ENCODE results near the gene MPPED2.

The MPPED2 gene

DNA sequence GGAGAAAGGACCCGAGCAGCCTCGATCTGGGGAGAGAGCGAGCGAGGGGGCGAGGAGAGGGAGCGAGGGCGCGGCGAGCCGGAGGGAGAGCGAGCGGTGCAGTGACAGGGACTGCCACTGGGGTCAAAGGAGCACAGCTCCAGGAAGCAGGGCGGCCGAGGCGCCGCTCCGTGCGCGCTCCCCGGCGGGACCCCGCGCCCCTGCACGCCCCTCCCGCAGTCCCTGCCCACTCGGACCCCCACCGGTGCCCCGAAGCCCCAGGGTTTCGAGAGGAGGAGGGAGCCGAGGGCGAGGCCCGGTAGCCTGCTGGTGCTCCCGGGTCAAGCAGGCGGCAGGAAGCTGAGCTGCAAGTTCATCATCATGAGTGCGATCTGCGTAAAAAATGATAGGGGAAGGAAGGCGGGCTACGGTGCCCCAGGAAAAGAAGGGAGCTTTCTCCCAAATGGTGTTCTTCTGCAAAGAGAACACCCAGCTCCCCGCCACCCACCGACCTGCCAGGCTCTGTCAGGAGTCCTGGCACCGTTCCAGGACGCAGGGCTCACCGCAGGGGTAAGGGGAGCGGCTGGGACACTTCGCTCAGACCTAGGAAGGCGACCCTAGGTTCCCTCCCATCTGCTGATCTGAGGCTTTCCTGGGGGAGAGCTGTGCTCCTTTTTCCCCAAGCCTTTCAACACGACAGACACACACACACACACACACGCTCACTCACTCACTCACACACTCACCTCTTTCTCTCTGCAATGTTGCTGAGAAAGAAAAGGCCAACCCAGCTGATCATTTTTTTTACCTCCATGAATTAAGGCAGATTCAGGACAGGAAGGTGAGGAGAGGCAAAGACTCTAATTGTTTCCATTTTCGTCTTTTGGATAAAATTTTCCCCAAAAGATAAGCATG lies at the start of gene MPPED2:
Gene MPPED2 (minus strand): TSS at position 103 of the 894 bp plus-strand sequence. CDS start 5,980 bp downstream, outside the sequence.
- H3K27ac ChIP-seq: no peak within 1 kb of the TSS
- DNase-seq (ENCODE audit: low read depth, low spot score): no peak

DNA sequence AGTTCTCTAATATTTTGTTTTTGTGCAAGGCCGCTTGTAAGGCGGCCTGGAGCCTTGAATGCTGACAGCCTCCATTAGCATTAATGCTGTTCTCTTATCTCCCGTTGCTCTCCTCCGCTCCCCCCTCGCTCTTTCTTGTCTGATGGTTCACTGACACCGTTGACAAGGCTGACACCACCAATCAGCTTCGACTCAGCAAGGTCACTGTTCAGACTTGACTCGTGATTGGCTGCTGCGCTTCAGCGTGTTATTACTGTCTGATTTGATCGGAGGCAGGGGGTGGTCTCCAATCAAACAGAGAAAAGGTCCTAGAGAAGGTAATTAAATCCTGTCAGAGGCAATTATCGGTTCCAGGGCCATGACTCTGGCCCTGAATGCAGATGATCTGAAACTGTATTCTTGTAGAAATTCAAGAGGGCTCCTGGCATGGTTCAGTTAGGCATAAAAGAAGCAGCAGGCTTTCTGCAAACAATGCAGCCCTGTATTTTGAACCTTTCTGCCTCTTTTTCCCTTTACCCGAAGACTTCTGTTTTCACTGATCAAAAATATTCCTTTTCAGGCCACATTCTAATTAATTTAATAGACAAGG lies 49.3 kb upstream of the MPPED2 start:
- H3K27ac ChIP-seq: no peak overlapping the region
- no peak for DNase-seq (ENCODE audit: low read depth, low spot score)

DNA sequence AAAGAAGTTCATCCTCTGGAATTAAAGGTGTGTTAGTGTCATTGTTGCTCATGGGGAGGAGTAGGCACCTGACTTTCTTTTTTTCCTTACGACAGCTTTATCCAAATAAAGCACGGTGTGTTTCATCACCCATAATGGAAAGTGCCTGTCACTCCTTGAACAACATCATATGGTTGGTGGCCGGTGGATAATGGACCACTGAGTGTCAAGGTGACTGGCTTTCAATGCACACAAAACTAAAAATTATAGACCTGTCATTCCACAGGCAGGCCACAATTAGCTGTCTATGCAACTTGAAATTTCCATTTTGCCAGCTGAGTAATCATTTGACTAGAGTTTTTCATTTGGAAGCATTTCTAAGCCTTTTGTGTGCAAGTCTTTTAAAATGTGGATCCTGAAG lies 45.0 kb upstream of the MPPED2 start:
- DNase-seq (ENCODE audit: low read depth, low spot score): no peak
- H3K27ac ChIP-seq: no peak overlapping the region

DNA sequence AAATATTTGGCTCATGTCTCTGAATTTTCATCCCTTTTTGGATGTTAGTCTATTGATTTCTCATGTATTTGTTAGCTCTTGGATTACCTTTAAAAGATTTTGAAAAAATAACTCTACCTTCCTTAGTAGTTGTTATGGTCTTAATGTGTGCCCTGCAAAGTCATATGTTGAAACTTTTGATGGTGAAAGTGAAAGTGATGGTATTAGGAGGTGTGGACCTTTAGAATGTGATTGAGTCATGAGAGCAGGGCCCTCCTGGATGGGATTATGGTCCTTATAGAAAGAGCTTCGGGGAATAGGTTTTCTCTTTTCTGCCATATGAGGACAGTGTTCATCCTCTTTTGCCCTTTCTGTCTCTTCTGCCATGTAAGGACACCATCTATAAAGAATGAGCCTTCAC lies 33.6 kb upstream of the MPPED2 start:
- no peak for DNase-seq (ENCODE audit: low read depth, low spot score)
- no peak overlapping the region for H3K27ac ChIP-seq

DNA sequence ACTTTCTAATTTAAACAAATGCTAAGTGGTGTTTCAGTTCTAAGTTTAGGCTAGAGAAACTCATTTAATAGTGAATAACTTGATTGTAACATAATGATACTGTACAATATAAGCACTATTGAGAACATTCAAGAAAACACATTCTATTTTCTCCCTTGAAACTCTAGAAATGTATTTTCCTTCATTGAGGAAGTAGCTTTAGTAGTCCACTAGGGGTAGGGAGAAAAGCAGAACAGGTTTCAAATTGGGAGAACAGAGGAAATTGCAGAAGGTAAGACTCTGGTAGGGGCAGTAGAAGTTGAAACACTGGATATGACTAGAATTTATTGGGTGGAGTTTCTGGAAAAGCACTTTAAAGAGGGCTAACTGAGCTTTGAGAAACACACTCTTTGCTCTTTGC lies 31.6 kb upstream of the MPPED2 start:
- no peak for DNase-seq (ENCODE audit: low read depth, low spot score)
- H3K27ac ChIP-seq: no peak overlapping the region

- DNase-seq (ENCODE audit: low read depth, low spot score): no peak
- H3K27ac ChIP-seq: no peak overlapping the region
Observed at GRCh38 chr11:30610628-30611027, 24.5 kb upstream of the MPPED2 start.

DNA sequence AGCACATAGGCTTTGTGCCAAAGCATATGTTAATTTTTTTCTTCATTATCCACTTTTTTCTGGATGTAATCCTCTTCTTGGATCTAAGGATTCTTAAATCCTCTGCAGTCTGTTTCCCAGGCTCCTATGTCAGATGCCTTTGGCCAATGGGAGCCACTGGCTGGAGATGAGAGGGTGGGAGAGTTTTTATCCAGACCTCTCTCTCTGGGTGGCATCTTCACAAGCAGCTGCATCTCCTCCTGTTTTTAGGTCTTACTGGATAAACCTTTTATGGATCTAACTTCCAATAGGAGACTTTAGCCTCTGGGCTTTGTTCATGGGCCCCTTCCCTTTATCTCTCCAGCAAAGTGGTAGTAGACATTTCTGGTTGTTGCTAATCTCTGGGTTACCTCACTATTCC lies 22.4 kb upstream of the MPPED2 start:
- no peak for DNase-seq (ENCODE audit: low read depth, low spot score)
- no peak overlapping the region for H3K27ac ChIP-seq

- DNase-seq (ENCODE audit: low read depth, low spot score): no peak
- H3K27ac ChIP-seq: no peak overlapping the region
Observed at GRCh38 chr11:30605036-30605605, 19.0 kb upstream of the MPPED2 start.

DNA sequence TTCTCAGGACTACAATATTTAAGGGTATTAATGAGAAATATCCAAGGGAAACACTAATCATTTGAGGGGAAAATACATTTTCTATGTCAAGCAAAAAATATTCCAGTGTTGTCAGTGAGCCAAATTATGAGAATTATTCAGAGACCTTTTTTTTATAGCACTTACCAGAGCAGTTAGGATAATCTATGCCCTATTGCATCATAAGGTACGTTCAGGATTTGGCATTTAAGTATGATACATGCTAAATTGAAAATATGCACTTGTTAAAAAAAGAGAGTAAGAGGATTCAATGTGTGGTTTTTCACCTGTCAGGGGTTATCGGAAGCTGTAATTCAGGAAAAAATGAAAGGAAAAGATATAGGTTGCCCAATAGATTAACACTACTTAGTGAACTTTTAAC lies 17.2 kb upstream of the MPPED2 start:
- H3K27ac ChIP-seq: no peak overlapping the region
- DNase-seq (ENCODE audit: low read depth, low spot score): no peak

GRCh38 chr11:30596832-30597231 lies 10.7 kb upstream of the MPPED2 start:
- H3K27ac ChIP-seq: no peak overlapping the region
- DNase-seq (ENCODE audit: low read depth, low spot score): no peak

DNA sequence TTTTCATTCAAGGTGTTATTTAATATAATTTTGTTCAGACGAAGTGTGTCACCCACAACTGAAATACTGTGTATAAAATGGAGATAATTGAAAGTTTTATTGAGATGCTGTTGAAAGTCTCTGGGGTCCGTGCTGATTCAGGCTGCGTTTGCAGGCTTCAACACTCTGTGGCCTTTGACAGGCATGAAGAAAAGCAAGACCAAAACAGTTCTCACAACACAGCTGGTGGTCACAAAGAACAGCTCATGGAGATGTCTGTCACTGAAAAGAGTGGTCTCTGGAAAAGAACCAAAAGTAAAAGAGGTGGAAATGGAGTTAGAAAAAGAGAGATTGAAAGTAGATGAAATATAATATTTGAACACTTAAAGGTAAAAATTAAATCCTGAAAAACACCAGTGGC lies 9.8 kb upstream of the MPPED2 start:
- DNase-seq (ENCODE audit: low read depth, low spot score): no peak
- no peak overlapping the region for H3K27ac ChIP-seq

GRCh38 chr11:30594646-30595411 lies 8.7 kb upstream of the MPPED2 start:
- no peak for DNase-seq (ENCODE audit: low read depth, low spot score)
- H3K27ac ChIP-seq: no peak overlapping the region

GRCh38 chr11:30587269-30587812 lies 1.2 kb upstream of the MPPED2 start:
- no peak overlapping the region for H3K27ac ChIP-seq
- no peak for DNase-seq (ENCODE audit: low read depth, low spot score)

DNA sequence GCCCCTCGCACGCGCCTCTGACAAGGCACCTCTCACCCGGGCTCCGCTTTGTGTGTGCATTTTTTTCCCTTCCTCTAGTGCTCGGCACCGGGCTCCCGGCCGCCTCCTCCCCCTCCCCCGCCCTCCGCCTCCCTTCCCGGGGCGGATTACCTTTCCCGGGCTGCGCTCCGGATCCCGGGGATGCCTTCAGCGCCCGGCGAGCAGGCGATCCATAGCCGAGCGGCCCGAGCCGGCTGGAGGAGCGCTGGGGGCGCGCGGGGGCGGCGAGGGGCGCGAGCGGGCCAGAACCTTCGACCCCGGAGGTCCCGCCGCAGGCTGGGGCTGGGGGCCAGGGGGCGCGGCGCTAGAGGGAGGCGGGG lies 282 bp downstream of the MPPED2 start:
- no peak overlapping the region for H3K27ac ChIP-seq
- DNase-seq (ENCODE audit: low read depth, low spot score): no peak

DNA sequence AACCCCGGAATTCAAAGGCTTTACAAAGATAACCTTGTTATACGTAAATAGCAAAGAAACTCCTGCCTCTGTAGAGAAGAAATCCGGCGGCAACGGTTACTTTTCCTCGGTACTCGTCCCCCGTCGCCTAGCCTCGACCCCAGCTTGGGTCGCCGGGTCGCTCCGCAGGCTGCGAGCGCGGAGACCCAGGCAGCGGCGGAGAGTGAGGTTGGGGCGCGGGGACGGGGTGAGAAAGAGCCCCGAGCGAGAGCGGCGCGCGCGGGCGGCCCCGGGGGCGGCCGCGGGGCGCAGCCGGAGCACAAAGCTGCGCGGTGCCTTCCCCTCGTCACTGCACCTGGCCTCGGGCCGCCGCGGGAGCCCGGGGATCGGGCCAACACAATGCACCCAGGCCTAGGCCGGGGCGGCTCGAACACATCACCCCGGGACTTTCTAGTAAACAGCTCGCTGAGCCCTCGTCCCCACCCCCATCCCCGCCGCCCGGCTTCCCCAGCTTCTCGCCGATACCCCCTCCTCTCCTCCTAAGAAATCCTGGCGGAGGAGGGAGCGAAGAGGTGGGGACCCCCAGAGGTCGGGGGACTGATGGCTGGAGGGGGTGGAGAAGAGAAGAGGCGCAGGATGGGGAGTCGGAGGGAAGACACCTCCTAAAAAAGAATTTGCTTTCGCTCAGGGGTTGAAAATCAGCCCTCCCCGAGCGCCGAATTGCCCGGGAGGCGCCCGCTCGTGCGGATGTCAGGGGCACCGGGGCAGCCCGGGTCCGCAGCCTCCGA lies 845 bp downstream of the MPPED2 start:
- no peak overlapping the region for H3K27ac ChIP-seq
- DNase-seq (ENCODE audit: low read depth, low spot score): no peak

- DNase-seq (ENCODE audit: low read depth, low spot score): no peak
- no peak overlapping the region for H3K27ac ChIP-seq
Observed at GRCh38 chr11:30583476-30584280, 2.5 kb downstream of the MPPED2 start.

DNA sequence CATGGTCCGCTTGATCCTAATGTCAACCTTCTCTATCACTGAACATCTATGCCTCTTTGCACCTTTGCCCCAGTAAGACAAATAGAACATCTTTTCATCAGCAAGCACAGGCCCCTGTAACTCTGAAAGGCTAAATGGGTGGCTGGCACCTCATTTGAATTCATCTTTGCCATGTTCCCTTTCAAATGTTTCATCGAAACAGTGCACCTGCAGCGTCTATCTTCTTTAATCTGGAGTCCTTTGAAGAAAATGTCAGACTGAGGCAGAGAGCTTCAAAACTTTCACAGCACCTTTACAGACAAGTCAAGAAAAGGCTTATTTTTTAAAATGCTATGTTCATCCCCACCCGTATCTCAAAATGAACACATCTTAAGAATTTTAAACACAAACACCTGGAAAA lies 3.4 kb downstream of the MPPED2 start:
- H3K27ac ChIP-seq: no peak overlapping the region
- no peak for DNase-seq (ENCODE audit: low read depth, low spot score)

GRCh38 chr11:30581675-30582074 lies 4.5 kb downstream of the MPPED2 start:
- H3K27ac ChIP-seq: no peak overlapping the region
- DNase-seq (ENCODE audit: low read depth, low spot score): no peak

DNA sequence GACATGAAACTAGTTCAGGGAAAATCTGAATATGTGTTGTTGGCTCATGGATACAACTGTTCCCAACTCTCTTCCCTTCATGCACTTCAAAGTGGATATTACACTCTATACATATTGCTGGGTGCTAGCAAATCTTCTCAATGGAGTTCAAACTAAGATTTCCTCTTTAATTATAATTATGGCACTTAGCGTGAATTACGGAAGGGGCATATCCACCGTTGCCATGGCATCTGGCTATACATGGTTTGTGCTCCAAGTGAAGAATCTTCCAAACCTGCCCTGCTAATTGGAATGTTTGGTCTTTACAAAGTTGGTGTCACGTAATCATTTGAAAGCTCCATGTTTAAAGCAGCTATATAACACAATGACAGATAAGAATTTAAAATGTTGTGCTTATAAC lies 5.6 kb downstream of the MPPED2 start:
- DNase-seq (ENCODE audit: low read depth, low spot score): no peak
- H3K27ac ChIP-seq: no peak overlapping the region

Data from epithelial cell of prostate (primary cell).